ENCODE measurements around the gene GPR162.

GRCh38 chr12:6838854-6839253, 17.2 kb downstream of the GPR162 start:
- TF ChIP-seq EZH2 (optimal IDR thresholded peaks at IDR 0.05; ENCODE audit: low read depth, low read length): no peak
- TF ChIP-seq, protein P1, sequence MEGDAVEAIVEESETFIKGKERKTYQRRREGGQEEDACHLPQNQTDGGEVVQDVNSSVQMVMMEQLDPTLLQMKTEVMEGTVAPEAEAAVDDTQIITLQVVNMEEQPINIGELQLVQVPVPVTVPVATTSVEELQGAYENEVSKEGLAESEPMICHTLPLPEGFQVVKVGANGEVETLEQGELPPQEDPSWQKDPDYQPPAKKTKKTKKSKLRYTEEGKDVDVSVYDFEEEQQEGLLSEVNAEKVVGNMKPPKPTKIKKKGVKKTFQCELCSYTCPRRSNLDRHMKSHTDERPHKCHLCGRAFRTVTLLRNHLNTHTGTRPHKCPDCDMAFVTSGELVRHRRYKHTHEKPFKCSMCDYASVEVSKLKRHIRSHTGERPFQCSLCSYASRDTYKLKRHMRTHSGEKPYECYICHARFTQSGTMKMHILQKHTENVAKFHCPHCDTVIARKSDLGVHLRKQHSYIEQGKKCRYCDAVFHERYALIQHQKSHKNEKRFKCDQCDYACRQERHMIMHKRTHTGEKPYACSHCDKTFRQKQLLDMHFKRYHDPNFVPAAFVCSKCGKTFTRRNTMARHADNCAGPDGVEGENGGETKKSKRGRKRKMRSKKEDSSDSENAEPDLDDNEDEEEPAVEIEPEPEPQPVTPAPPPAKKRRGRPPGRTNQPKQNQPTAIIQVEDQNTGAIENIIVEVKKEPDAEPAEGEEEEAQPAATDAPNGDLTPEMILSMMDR (IDR thresholded peaks at IDR 0.05; ENCODE audit: low read length): no peak

All from MM.1S (cell line).